WTC11 (cell line): ENCODE measurements around the gene HAO2. TPM values are rescaled to one million over a fixed set of nuclear protein-coding genes. Genes with fewer than 3 reads are reported as not detected.

ENCODE experiments used
- ATAC-seq: fragments of 200-7000 bp; cut with Tn5 transposase; 2 replicates; pipeline ENCODE4 v1.10.0; 2021; ENCODE audit warnings: mild to moderate bottlenecking, moderate library complexity
- CTCF ChIA-PET: fragments of 300-600 bp; sonication (Branson Sonifier 250); formaldehyde crosslinking; loops from one replicate; lab custom pipeline; 2021; ENCODE audit warnings: antibody characterized with exemption; lab: Charles Lee
- POLR2A ChIA-PET: fragments of 350-600 bp; sonication (Branson Sonifier 250); formaldehyde crosslinking; loops from one replicate; lab custom pipeline; 2021; ENCODE audit warnings: antibody characterized with exemption; lab: Charles Lee
- DNase-seq: peaks from one replicate; pipeline ENCODE4 v3.0.0; 2021; ENCODE audit warnings: low spot score
- H3K27ac Mint-ChIP-seq: 2 replicates; pipeline ENCODE4 v1.8.0; 2021; ENCODE audit warnings: mixed read lengths
- H3K27me3 Mint-ChIP-seq: 2 replicates; pipeline ENCODE4 v1.8.0; 2021; ENCODE audit warnings: low read depth, mild to moderate bottlenecking, moderate library complexity, mixed read lengths
- H3K36me3 Mint-ChIP-seq: 2 replicates; pipeline ENCODE4 v1.8.0; 2021; ENCODE audit warnings: mixed read lengths
- H3K4me1 Mint-ChIP-seq: 2 replicates; pipeline ENCODE4 v1.8.0; 2022; ENCODE audit warnings: mixed read lengths
- H3K4me3 Mint-ChIP-seq: 2 replicates; pipeline ENCODE4 v1.8.0; 2021; ENCODE audit warnings: mild to moderate bottlenecking, moderate library complexity, mixed read lengths
- H3K9me3 Mint-ChIP-seq: 2 replicates; pipeline ENCODE4 v1.8.0; 2021; ENCODE audit warnings: mixed read lengths
- CREB1 ChIP-seq: sonication (generic); formaldehyde crosslinking; IDR thresholded peaks from 2 replicates; pipeline ENCODE4 v1.8.0; 2023; ENCODE audit warnings: mild to moderate bottlenecking, missing genetic modification reagents
- MXD4 ChIP-seq: fragments of 250-450 bp; sonication (Bioruptor Pico); IDR thresholded peaks from 2 replicates; pipeline ENCODE4 v1.8.0; 2021; ENCODE audit warnings: mild to moderate bottlenecking, moderate library complexity, borderline replicate concordance
- NFATC4 ChIP-seq: fragments of 250-450 bp; sonication (Bioruptor Pico); IDR thresholded peaks from 2 replicates; pipeline ENCODE4 v1.9.0; 2021; ENCODE audit warnings: mild to moderate bottlenecking
- NFYB ChIP-seq: sonication (generic); formaldehyde crosslinking; conservative IDR thresholded peaks from 2 replicates; pipeline ENCODE4 v1.8.0; 2022; ENCODE audit warnings: low read depth, missing genetic modification reagents
- SOX15 ChIP-seq: fragments of 250-450 bp; sonication (Bioruptor Pico); IDR thresholded peaks from 2 replicates; pipeline ENCODE4 v1.9.0; 2021; ENCODE audit warnings: mild to moderate bottlenecking
- ZNF416 ChIP-seq: fragments of 250-450 bp; sonication (Bioruptor Pico); IDR thresholded peaks from 2 replicates; pipeline ENCODE4 v1.9.0; 2021; ENCODE audit warnings: mild to moderate bottlenecking, inconsistent platforms
- ZNF423 ChIP-seq: fragments of 250-450 bp; sonication (Bioruptor Pico); IDR thresholded peaks from 2 replicates; pipeline ENCODE4 v2.1.2; 2022; ENCODE audit warnings: mild to moderate bottlenecking, moderate library complexity
- total RNA-seq: library from RNA; stranded (reverse); gene quantifications from 3 replicates; pipeline ENCODE4 v1.2.3, GENCODE V29; 2021
- TF ChIP-seq, protein P1 (sequence below): sonication (generic); formaldehyde crosslinking; conservative IDR thresholded peaks from 2 replicates; pipeline ENCODE4 v1.8.1; 2023; ENCODE audit warnings: mild to moderate bottlenecking, low read depth, missing genetic modification reagents, moderate library complexity
- TF ChIP-seq, protein P2 (sequence below): fragments of 250-450 bp; sonication (Bioruptor Pico); IDR thresholded peaks from 2 replicates; pipeline ENCODE4 v2.1.2; 2022; ENCODE audit warnings: mild to moderate bottlenecking, moderate library complexity
- TF ChIP-seq, protein P3 (sequence below): sonication (generic); formaldehyde crosslinking; IDR thresholded peaks from 2 replicates; pipeline ENCODE4 v1.8.0; 2022; ENCODE audit warnings: mild to moderate bottlenecking, missing genetic modification reagents
- TF ChIP-seq, protein P4 (sequence below): sonication (generic); formaldehyde crosslinking; IDR thresholded peaks from 2 replicates; pipeline ENCODE4 v1.8.1; 2023; ENCODE audit warnings: mild to moderate bottlenecking, missing genetic modification reagents
- TF ChIP-seq, protein P5 (sequence below): sonication (generic); formaldehyde crosslinking; IDR thresholded peaks from 2 replicates; pipeline ENCODE4 v1.8.0; 2022; ENCODE audit warnings: mild to moderate bottlenecking, missing genetic modification reagents
- TF ChIP-seq, protein P6 (sequence below): sonication (generic); formaldehyde crosslinking; IDR thresholded peaks from 2 replicates; pipeline ENCODE4 v1.8.1; 2022; ENCODE audit warnings: missing genetic modification reagents, borderline replicate concordance
- TF ChIP-seq, protein P7 (sequence below): sonication (generic); formaldehyde crosslinking; IDR thresholded peaks from 2 replicates; pipeline ENCODE4 v1.8.1; 2023; ENCODE audit warnings: mild to moderate bottlenecking, missing genetic modification reagents, borderline replicate concordance
- TF ChIP-seq, protein P8 (sequence below): fragments of 250-450 bp; sonication (Bioruptor Pico); IDR thresholded peaks from 2 replicates; pipeline ENCODE4 v1.9.0; 2021; ENCODE audit warnings: mild to moderate bottlenecking, borderline replicate concordance
- TF ChIP-seq, protein P9 (sequence below): sonication (generic); formaldehyde crosslinking; IDR thresholded peaks from 2 replicates; pipeline ENCODE4 v1.8.1; 2023; ENCODE audit warnings: mild to moderate bottlenecking, moderate library complexity, missing genetic modification reagents

Gene HAO2
- total RNA-seq, 1 experiment from 2014 or later: 1.0 TPM

DNA sequence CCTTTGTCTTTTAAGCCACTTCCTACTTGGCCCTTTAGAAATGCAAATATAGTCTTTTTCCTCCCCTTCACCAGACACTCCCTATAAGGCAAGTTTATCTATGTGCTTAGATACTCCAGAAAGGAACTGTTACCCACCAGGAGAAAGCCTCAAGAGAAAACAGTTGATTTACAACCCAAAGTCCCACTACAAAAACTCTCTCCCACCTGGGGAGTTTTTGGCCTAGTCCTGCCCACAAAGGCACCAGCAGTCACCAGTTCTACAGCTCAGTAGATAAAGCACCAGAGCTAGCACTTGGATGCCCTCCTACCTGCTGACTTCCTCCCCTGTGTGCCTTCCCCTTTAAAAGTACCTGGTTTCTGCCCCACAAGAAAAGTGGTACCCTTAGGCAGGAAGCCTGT is 27.7 kb upstream of the HAO2 start:
- DNase-seq (peak; percentile 36), ATAC-seq (peak; percentile 94)
- peaks cover 30% of the 10 kb centered on the region for H3K36me3 Mint-ChIP-seq
- ChIA-PET CTCF (interaction anchor here (1.0 to 1.8 kb wide), 3 partner anchors 14 to 32 kb away, joined by 4 to 9 read pairs (median 4); no protein-coding TSS in a partner anchor), POLR2A (interaction anchor here (1.3 kb wide), 1 partner anchor 14 kb away, joined by 5 read pairs; no protein-coding TSS in a partner anchor)
- H3K9me3 Mint-ChIP-seq: peaks cover 18% of the 10 kb centered on the region
- H3K27ac Mint-ChIP-seq: peak overlapping the region; percentile 96
- H3K27me3 Mint-ChIP-seq: peaks cover 3% of the 10 kb centered on the region
- no peak overlapping the region for H3K4me3 Mint-ChIP-seq
- H3K4me1 Mint-ChIP-seq: peaks cover 69% of the 10 kb centered on the region
- TF ChIP-seq, protein P1, sequence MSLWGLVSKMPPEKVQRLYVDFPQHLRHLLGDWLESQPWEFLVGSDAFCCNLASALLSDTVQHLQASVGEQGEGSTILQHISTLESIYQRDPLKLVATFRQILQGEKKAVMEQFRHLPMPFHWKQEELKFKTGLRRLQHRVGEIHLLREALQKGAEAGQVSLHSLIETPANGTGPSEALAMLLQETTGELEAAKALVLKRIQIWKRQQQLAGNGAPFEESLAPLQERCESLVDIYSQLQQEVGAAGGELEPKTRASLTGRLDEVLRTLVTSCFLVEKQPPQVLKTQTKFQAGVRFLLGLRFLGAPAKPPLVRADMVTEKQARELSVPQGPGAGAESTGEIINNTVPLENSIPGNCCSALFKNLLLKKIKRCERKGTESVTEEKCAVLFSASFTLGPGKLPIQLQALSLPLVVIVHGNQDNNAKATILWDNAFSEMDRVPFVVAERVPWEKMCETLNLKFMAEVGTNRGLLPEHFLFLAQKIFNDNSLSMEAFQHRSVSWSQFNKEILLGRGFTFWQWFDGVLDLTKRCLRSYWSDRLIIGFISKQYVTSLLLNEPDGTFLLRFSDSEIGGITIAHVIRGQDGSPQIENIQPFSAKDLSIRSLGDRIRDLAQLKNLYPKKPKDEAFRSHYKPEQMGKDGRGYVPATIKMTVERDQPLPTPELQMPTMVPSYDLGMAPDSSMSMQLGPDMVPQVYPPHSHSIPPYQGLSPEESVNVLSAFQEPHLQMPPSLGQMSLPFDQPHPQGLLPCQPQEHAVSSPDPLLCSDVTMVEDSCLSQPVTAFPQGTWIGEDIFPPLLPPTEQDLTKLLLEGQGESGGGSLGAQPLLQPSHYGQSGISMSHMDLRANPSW (CRISPR knock-in tag): no peak
- TF ChIP-seq, protein P2, sequence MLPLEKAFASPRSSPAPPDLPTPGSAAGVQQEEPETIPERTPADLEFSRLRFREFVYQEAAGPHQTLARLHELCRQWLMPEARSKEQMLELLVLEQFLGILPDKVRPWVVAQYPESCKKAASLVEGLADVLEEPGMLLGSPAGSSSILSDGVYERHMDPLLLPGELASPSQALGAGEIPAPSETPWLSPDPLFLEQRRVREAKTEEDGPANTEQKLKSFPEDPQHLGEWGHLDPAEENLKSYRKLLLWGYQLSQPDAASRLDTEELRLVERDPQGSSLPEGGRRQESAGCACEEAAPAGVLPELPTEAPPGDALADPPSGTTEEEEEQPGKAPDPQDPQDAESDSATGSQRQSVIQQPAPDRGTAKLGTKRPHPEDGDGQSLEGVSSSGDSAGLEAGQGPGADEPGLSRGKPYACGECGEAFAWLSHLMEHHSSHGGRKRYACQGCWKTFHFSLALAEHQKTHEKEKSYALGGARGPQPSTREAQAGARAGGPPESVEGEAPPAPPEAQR (CRISPR knock-in tag): 0 out of 2 replicates have a peak, but pooled peaks have one; percentile 67
- no peak for TF ChIP-seq SOX15
- TF ChIP-seq, protein P3, sequence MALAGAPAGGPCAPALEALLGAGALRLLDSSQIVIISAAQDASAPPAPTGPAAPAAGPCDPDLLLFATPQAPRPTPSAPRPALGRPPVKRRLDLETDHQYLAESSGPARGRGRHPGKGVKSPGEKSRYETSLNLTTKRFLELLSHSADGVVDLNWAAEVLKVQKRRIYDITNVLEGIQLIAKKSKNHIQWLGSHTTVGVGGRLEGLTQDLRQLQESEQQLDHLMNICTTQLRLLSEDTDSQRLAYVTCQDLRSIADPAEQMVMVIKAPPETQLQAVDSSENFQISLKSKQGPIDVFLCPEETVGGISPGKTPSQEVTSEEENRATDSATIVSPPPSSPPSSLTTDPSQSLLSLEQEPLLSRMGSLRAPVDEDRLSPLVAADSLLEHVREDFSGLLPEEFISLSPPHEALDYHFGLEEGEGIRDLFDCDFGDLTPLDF (CRISPR knock-in tag): no peak
- TF ChIP-seq, protein P4, sequence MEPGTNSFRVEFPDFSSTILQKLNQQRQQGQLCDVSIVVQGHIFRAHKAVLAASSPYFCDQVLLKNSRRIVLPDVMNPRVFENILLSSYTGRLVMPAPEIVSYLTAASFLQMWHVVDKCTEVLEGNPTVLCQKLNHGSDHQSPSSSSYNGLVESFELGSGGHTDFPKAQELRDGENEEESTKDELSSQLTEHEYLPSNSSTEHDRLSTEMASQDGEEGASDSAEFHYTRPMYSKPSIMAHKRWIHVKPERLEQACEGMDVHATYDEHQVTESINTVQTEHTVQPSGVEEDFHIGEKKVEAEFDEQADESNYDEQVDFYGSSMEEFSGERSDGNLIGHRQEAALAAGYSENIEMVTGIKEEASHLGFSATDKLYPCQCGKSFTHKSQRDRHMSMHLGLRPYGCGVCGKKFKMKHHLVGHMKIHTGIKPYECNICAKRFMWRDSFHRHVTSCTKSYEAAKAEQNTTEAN (CRISPR knock-in tag): no peak
- TF ChIP-seq, protein P5, sequence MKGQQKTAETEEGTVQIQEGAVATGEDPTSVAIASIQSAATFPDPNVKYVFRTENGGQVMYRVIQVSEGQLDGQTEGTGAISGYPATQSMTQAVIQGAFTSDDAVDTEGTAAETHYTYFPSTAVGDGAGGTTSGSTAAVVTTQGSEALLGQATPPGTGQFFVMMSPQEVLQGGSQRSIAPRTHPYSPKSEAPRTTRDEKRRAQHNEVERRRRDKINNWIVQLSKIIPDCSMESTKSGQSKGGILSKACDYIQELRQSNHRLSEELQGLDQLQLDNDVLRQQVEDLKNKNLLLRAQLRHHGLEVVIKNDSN: peak; percentile 38; the same call in 1 of the 2 replicates
- no peak for TF ChIP-seq NFYB (CRISPR knock-in tag)
- peak; percentile 49; the same call in 1 of the 2 replicates for TF ChIP-seq MXD4 (CRISPR knock-in tag)
- no peak for TF ChIP-seq CREB1
- TF ChIP-seq, protein P6, sequence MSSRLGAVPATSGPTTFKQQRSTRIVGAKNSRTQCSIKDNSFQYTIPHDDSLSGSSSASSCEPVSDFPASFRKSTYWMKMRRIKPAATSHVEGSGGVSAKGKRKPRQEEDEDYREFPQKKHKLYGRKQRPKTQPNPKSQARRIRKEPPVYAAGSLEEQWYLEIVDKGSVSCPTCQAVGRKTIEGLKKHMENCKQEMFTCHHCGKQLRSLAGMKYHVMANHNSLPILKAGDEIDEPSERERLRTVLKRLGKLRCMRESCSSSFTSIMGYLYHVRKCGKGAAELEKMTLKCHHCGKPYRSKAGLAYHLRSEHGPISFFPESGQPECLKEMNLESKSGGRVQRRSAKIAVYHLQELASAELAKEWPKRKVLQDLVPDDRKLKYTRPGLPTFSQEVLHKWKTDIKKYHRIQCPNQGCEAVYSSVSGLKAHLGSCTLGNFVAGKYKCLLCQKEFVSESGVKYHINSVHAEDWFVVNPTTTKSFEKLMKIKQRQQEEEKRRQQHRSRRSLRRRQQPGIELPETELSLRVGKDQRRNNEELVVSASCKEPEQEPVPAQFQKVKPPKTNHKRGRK: no peak
- TF ChIP-seq NFATC4 (CRISPR knock-in tag): no peak
- TF ChIP-seq, protein P7, sequence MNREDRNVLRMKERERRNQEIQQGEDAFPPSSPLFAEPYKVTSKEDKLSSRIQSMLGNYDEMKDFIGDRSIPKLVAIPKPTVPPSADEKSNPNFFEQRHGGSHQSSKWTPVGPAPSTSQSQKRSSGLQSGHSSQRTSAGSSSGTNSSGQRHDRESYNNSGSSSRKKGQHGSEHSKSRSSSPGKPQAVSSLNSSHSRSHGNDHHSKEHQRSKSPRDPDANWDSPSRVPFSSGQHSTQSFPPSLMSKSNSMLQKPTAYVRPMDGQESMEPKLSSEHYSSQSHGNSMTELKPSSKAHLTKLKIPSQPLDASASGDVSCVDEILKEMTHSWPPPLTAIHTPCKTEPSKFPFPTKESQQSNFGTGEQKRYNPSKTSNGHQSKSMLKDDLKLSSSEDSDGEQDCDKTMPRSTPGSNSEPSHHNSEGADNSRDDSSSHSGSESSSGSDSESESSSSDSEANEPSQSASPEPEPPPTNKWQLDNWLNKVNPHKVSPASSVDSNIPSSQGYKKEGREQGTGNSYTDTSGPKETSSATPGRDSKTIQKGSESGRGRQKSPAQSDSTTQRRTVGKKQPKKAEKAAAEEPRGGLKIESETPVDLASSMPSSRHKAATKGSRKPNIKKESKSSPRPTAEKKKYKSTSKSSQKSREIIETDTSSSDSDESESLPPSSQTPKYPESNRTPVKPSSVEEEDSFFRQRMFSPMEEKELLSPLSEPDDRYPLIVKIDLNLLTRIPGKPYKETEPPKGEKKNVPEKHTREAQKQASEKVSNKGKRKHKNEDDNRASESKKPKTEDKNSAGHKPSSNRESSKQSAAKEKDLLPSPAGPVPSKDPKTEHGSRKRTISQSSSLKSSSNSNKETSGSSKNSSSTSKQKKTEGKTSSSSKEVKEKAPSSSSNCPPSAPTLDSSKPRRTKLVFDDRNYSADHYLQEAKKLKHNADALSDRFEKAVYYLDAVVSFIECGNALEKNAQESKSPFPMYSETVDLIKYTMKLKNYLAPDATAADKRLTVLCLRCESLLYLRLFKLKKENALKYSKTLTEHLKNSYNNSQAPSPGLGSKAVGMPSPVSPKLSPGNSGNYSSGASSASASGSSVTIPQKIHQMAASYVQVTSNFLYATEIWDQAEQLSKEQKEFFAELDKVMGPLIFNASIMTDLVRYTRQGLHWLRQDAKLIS (CRISPR knock-in tag): no peak
- TF ChIP-seq ZNF416: no peak
- TF ChIP-seq, protein P8, sequence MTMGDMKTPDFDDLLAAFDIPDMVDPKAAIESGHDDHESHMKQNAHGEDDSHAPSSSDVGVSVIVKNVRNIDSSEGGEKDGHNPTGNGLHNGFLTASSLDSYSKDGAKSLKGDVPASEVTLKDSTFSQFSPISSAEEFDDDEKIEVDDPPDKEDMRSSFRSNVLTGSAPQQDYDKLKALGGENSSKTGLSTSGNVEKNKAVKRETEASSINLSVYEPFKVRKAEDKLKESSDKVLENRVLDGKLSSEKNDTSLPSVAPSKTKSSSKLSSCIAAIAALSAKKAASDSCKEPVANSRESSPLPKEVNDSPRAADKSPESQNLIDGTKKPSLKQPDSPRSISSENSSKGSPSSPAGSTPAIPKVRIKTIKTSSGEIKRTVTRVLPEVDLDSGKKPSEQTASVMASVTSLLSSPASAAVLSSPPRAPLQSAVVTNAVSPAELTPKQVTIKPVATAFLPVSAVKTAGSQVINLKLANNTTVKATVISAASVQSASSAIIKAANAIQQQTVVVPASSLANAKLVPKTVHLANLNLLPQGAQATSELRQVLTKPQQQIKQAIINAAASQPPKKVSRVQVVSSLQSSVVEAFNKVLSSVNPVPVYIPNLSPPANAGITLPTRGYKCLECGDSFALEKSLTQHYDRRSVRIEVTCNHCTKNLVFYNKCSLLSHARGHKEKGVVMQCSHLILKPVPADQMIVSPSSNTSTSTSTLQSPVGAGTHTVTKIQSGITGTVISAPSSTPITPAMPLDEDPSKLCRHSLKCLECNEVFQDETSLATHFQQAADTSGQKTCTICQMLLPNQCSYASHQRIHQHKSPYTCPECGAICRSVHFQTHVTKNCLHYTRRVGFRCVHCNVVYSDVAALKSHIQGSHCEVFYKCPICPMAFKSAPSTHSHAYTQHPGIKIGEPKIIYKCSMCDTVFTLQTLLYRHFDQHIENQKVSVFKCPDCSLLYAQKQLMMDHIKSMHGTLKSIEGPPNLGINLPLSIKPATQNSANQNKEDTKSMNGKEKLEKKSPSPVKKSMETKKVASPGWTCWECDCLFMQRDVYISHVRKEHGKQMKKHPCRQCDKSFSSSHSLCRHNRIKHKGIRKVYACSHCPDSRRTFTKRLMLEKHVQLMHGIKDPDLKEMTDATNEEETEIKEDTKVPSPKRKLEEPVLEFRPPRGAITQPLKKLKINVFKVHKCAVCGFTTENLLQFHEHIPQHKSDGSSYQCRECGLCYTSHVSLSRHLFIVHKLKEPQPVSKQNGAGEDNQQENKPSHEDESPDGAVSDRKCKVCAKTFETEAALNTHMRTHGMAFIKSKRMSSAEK (CRISPR knock-in tag): no peak
- TF ChIP-seq ZNF423 (CRISPR knock-in tag): peak; percentile 83
- TF ChIP-seq, protein P9, sequence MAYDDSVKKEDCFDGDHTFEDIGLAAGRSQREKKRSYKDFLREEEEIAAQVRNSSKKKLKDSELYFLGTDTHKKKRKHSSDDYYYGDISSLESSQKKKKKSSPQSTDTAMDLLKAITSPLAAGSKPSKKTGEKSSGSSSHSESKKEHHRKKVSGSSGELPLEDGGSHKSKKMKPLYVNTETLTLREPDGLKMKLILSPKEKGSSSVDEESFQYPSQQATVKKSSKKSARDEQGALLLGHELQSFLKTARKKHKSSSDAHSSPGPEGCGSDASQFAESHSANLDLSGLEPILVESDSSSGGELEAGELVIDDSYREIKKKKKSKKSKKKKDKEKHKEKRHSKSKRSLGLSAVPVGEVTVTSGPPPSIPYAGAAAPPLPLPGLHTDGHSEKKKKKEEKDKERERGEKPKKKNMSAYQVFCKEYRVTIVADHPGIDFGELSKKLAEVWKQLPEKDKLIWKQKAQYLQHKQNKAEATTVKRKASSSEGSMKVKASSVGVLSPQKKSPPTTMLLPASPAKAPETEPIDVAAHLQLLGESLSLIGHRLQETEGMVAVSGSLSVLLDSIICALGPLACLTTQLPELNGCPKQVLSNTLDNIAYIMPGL (CRISPR knock-in tag): no peak
